Brain microvascular endothelial cell (primary cell): ENCODE measurements around the gene SUSD3.

Source experiments
- DNase-seq: peaks from one replicate; pipeline ENCODE4 v3.0.0-alpha.2; 2020
- H3K27ac ChIP-seq: fragments of 250-450 bp; sonication (Bioruptor Pico); 2 replicates; pipeline ENCODE4 v1.5.1; 2020; ENCODE audit warnings: mild to moderate bottlenecking, moderate library complexity
- H3K27me3 ChIP-seq: fragments of 250-450 bp; sonication (Bioruptor Pico); replicated peaks from 2 replicates; pipeline ENCODE4 v1.5.1; 2020; ENCODE audit warnings: mild to moderate bottlenecking
- H3K36me3 ChIP-seq: fragments of 250-450 bp; sonication (Bioruptor Pico); replicated peaks from 2 replicates; pipeline ENCODE4 v1.5.1; 2020; ENCODE audit warnings: mild to moderate bottlenecking
- H3K4me3 ChIP-seq: 2 replicates; pipeline ENCODE4 v1.5.1; 2011; ENCODE audit warnings: low read depth, mild to moderate bottlenecking, control low read depth, low read length, moderate library complexity
- CTCF ChIP-seq: IDR thresholded peaks from 2 replicates; pipeline ENCODE4 v1.5.1; 2011; ENCODE audit warnings: low read depth, mild to moderate bottlenecking, moderate library complexity, low read length, control low read depth, inconsistent platforms; ENCODE audit errors: missing control alignments
- in situ Hi-C: cut with HindIII; loops from 2 replicates; pipeline ENCODE4 v1.10.0; 2017; ENCODE audit warnings: low sequenced_read_pairs, low pct_ligation_motif_present

The SUSD3 gene

GRCh38 chr9:93040409-93040808 lies 18.1 kb upstream of the SUSD3 start:
- no peaks in the 10 kb centered on the region for H3K27me3 ChIP-seq
- DNase-seq, result no peak
- no peak overlapping the region for H3K27ac ChIP-seq
- in situ Hi-C loops, result no loop called here
- H3K4me3 ChIP-seq, result no peak overlapping the region
- no peak for TF ChIP-seq CTCF
- H3K36me3 ChIP-seq, result no peaks in the 10 kb centered on the region

DNA sequence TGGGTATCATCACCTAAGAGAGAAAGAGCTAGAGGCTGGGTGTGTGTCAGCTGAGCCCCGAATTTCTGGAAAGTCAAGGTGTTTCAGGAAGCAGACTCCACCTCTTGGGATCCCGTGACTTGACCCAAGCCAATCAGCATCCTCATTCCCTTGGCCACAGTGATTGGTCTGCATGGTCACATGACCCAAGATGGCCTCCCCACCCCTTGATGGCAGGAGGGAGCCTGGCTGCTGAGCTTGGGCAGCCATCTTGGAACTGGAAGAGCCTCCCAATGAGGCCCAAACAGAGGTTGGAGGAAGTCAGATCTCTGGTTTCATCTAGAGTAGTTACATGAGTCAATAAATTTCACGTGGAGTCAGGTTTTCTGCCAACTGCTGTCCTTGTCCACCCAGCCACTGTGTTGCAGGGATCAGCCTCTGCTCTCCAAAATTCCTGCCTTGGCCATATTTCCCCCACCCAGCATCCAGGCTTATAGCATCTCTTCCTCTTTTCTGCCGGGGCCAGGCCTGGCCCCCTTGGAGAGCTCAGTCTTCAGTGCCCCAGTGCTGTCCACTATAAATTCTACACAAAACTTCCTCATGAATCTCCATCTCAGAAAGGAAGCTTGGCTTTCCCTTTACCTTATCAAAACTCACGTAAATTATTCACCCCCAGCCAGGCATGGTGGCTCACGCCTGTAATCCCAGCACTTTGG lies 17.2 kb upstream of the SUSD3 start:
- H3K27ac ChIP-seq, result no peak overlapping the region
- H3K36me3 ChIP-seq, result no peaks in the 10 kb centered on the region
- no peak for DNase-seq
- in situ Hi-C loops, result no loop called here
- no peaks in the 10 kb centered on the region for H3K27me3 ChIP-seq
- H3K4me3 ChIP-seq, result no peak overlapping the region
- TF ChIP-seq CTCF, result no peak

- TF ChIP-seq CTCF, result no peak
- H3K36me3 ChIP-seq, result no peaks in the 10 kb centered on the region
- H3K27ac ChIP-seq, result no peak overlapping the region
- no peak overlapping the region for H3K4me3 ChIP-seq
- H3K27me3 ChIP-seq, result no peaks in the 10 kb centered on the region
- no peak for DNase-seq
- in situ Hi-C loops, result no loop called here
Observed at GRCh38 chr9:93043122-93043521, 15.4 kb upstream of the SUSD3 start.

DNA sequence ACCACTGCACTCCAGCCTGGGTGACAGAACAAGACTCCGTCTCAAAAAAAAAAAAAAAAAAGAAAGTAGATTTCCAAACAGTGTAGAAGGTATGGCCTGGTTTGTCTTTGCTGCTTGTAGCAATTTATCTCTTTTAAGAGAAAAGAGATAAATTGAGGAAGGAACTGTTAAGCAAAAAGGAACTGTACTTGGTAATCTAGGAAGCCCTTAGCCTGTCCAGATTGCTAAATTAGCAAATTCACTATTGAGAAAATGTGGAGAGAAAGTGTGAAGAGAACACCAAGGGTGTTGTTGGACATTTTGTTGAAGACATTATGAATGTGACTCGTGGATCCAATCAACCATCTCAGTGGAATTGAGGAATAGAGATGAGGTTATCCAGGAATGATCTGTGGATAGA lies 13.0 kb upstream of the SUSD3 start:
- H3K27ac ChIP-seq, result no peak overlapping the region
- H3K4me3 ChIP-seq, result no peak overlapping the region
- no peaks in the 10 kb centered on the region for H3K27me3 ChIP-seq
- DNase-seq, result no peak
- H3K36me3 ChIP-seq, result no peaks in the 10 kb centered on the region
- in situ Hi-C loops, result no loop called here
- TF ChIP-seq CTCF, result no peak

DNA sequence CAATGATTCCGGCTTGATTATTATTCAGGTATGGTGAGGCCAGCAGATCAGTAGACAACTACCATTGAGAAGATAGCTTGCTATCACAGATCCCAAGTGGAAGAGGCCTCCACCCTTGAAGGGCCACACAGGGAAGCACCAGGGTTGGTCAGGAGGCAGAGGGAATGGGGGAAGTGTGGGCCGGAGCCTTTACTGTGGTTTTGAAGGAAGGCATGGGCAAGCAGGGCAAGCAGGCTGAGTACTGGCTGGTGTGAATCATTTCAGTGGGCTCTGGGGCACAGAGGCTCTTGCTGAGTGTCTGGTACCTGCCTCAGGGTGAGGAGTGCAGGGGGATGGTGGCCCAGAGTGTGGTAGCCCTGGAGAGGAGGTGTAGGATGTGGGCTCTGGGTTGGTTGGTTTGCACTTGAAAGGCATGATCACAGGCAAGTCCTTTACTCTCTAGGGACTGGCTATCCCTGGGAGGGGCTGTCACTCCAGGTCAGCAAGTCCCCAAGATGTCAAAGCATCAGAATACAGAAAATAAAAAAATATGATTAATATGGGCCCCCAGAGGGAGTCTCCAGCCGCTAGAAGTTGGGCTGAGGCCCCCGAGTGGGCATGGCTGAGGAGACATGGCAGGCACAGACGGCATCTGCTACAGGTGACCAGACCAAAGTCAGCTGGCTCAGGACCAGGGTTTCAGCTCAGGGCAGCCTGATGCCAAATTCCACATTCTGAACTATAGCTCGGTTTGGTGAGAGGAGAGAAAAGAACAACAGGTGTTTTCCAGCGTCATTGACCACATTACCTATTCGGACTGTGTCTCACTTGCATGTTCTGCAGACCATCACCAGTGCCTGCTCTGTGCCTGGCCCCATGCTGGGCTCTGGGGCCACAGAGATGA lies 9.7 kb upstream of the SUSD3 start:
- TF ChIP-seq CTCF, result no peak
- in situ Hi-C loops, result no loop called here
- H3K4me3 ChIP-seq, result no peak overlapping the region

More for the DNA sequence above, 9.7 kb upstream of the SUSD3 start:
- Histone ChIP-seq H3K27ac (no peak overlapping the region), H3K27me3 (no peaks in the 10 kb centered on the region), H3K36me3 (no peaks in the 10 kb centered on the region)
- no peak for DNase-seq
